MM.1S (cell line): Measurements from ENCODE around the gene CENPK.

Experiments used
- DNase-seq: peaks from one replicate; pipeline ENCODE4 v3.0.0-alpha.2; 2015
- H2AFZ ChIP-seq: fragments of 300-600 bp; sonication (generic); 2 replicates; pipeline ENCODE4 v1.6.0; 2016; ENCODE audit warnings: antibody characterized with exemption, low read length
- H3F3A ChIP-seq: fragments of 300-600 bp; sonication (generic); 2 replicates; pipeline ENCODE4 v1.6.1; 2016; ENCODE audit warnings: mild to moderate bottlenecking, antibody characterized with exemption, low read length, moderate library complexity, mixed read lengths; ENCODE audit not compliant: insufficient read depth
- H3K27ac ChIP-seq: fragments of 300-600 bp; sonication (generic); 2 replicates; pipeline ENCODE4 v1.5.1; 2016; ENCODE audit warnings: mild to moderate bottlenecking, low read length
- H3K27me3 ChIP-seq: fragments of 300-600 bp; sonication (generic); replicated peaks from 2 replicates; pipeline ENCODE4 v1.6.0; 2016; ENCODE audit warnings: low read length; ENCODE audit not compliant: insufficient read depth
- H3K36me3 ChIP-seq: fragments of 300-600 bp; sonication (generic); replicated peaks from 2 replicates; pipeline ENCODE4 v1.6.1; 2016; ENCODE audit warnings: mild to moderate bottlenecking, low read length, mixed read lengths; ENCODE audit not compliant: insufficient read depth
- H3K4me1 ChIP-seq: fragments of 300-600 bp; sonication (generic); 2 replicates; pipeline ENCODE4 v1.6.1; 2016; ENCODE audit warnings: low read length, mixed read lengths
- H3K4me2 ChIP-seq: fragments of 300-600 bp; sonication (generic); 2 replicates; pipeline ENCODE4 v1.6.0; 2016; ENCODE audit warnings: low read depth, low read length
- H3K4me3 ChIP-seq: fragments of 300-600 bp; sonication (generic); 2 replicates; pipeline ENCODE4 v1.5.1; 2016; ENCODE audit warnings: low read length, mixed read lengths
- H3K79me2 ChIP-seq: fragments of 300-600 bp; sonication (generic); 2 replicates; pipeline ENCODE4 v1.6.1; 2016; ENCODE audit warnings: mixed run types, low read length, mixed read lengths
- H3K9ac ChIP-seq: fragments of 300-600 bp; sonication (generic); 2 replicates; pipeline ENCODE4 v1.6.1; 2016; ENCODE audit warnings: low read length, mixed read lengths
- H3K9me2 ChIP-seq: fragments of 300-600 bp; sonication (generic); replicated peaks from 2 replicates; pipeline ENCODE4 v1.6.1; 2016; ENCODE audit warnings: mild to moderate bottlenecking, low read length, mixed read lengths; ENCODE audit not compliant: insufficient read depth
- H3K9me3 ChIP-seq: fragments of 300-600 bp; sonication (generic); replicated peaks from 2 replicates; pipeline ENCODE4 v1.6.1; 2016; ENCODE audit warnings: mild to moderate bottlenecking, low read length, mixed read lengths; ENCODE audit not compliant: insufficient read depth
- H4K20me1 ChIP-seq: fragments of 300-600 bp; sonication (generic); 2 replicates; pipeline ENCODE4 v1.6.1; 2016; ENCODE audit warnings: mild to moderate bottlenecking, low read length, moderate library complexity, mixed read lengths; ENCODE audit not compliant: insufficient read depth
- EZH2 ChIP-seq: fragments of 300-600 bp; sonication (generic); optimal IDR thresholded peaks from 2 replicates; pipeline ENCODE3; 2017; ENCODE audit warnings: low read depth, mild to moderate bottlenecking, antibody characterized with exemption, low read length, mixed read lengths
- EZH2phosphoT487 ChIP-seq: fragments of 300-600 bp; sonication (generic); IDR thresholded peaks from 2 replicates; pipeline ENCODE4 v1.6.1; 2018; ENCODE audit warnings: antibody characterized with exemption, low read length
- TF ChIP-seq, protein P1 (sequence below): fragments of 300-600 bp; sonication (generic); IDR thresholded peaks from 2 replicates; pipeline ENCODE4 v1.5.1; 2016; ENCODE audit warnings: antibody characterized with exemption, low read length, mixed read lengths

The CENPK gene

DNA sequence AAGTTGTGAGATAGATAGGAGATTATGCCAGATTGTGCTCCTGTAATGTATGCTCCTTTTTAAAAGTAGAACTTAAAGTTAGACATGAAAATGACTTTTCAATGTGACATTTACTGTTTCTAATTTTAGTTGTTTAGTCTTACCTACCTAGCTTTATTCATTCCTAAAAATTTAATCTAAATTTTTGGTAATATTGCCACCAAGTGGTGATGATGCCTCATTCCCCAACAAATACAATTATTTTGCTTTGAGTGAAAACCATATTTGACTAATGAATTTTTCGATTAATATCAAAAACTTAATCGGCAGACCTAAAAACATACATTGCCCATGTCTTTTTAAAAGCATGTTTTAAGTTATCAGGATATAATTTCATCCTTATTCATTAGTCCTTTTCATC lies 25.7 kb upstream of the CENPK start:
- H3K9me2 ChIP-seq: no peaks in the 10 kb centered on the region
- TF ChIP-seq EZH2: no peak
- TF ChIP-seq, protein P1, sequence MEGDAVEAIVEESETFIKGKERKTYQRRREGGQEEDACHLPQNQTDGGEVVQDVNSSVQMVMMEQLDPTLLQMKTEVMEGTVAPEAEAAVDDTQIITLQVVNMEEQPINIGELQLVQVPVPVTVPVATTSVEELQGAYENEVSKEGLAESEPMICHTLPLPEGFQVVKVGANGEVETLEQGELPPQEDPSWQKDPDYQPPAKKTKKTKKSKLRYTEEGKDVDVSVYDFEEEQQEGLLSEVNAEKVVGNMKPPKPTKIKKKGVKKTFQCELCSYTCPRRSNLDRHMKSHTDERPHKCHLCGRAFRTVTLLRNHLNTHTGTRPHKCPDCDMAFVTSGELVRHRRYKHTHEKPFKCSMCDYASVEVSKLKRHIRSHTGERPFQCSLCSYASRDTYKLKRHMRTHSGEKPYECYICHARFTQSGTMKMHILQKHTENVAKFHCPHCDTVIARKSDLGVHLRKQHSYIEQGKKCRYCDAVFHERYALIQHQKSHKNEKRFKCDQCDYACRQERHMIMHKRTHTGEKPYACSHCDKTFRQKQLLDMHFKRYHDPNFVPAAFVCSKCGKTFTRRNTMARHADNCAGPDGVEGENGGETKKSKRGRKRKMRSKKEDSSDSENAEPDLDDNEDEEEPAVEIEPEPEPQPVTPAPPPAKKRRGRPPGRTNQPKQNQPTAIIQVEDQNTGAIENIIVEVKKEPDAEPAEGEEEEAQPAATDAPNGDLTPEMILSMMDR: no peak
- TF ChIP-seq EZH2phosphoT487: no peak
- no peak overlapping the region for H3K4me2 ChIP-seq
- H3F3A ChIP-seq: no peaks in the 10 kb centered on the region
- H3K4me3 ChIP-seq: no peak overlapping the region
- H4K20me1 ChIP-seq: no peaks in the 10 kb centered on the region
- no peak overlapping the region for H2AFZ ChIP-seq
- H3K9ac ChIP-seq: no peak overlapping the region
- H3K79me2 ChIP-seq: no peaks in the 10 kb centered on the region
- no peaks in the 10 kb centered on the region for H3K9me3 ChIP-seq
- peaks cover 13% of the 10 kb centered on the region; the same call in 1 of the 2 replicates for H3K36me3 ChIP-seq
- no peak for DNase-seq
- no peaks in the 10 kb centered on the region for H3K27me3 ChIP-seq
- H3K27ac ChIP-seq: no peak overlapping the region
- no peaks in the 10 kb centered on the region for H3K4me1 ChIP-seq

GRCh38 chr5:65577141-65577540 lies 14.2 kb upstream of the CENPK start:
- no peaks in the 10 kb centered on the region for H3K9me2 ChIP-seq
- no peak overlapping the region for H3K4me2 ChIP-seq
- no peak for DNase-seq
- no peak overlapping the region for H3K27ac ChIP-seq
- H3F3A ChIP-seq: peaks cover 3% of the 10 kb centered on the region; the same call in 1 of the 2 replicates
- H3K27me3 ChIP-seq: no peaks in the 10 kb centered on the region
- H3K9ac ChIP-seq: no peak overlapping the region
- H3K4me3 ChIP-seq: no peak overlapping the region
- no peaks in the 10 kb centered on the region for H4K20me1 ChIP-seq
- no peaks in the 10 kb centered on the region for H3K4me1 ChIP-seq
- no peak overlapping the region for H2AFZ ChIP-seq
- peaks cover 9% of the 10 kb centered on the region for H3K36me3 ChIP-seq
- no peaks in the 10 kb centered on the region for H3K9me3 ChIP-seq
- peaks cover 8% of the 10 kb centered on the region; the same call in 1 of the 2 replicates for H3K79me2 ChIP-seq
- TF ChIP-seq, protein P1: no peak
- no peak for TF ChIP-seq EZH2

- Histone ChIP-seq H4K20me1 (no peaks in the 10 kb centered on the region), H3K36me3 (peaks cover 8% of the 10 kb centered on the region), H3K9me3 (no peaks in the 10 kb centered on the region), H3K27me3 (no peaks in the 10 kb centered on the region), H3K9ac (no peak overlapping the region), H3K4me2 (no peak overlapping the region), H3K27ac (no peak overlapping the region), H2AFZ (no peak overlapping the region), H3F3A (no peaks in the 10 kb centered on the region), H3K4me1 (no peaks in the 10 kb centered on the region), H3K4me3 (no peak overlapping the region), H3K79me2 (peaks cover 27% of the 10 kb centered on the region), H3K9me2 (no peaks in the 10 kb centered on the region)
- no peak for TF ChIP-seq EZH2
- TF ChIP-seq, protein P1: no peak
- TF ChIP-seq EZH2phosphoT487: no peak
- DNase-seq: no peak
Measured at GRCh38 chr5:65570598-65571226, 7.7 kb upstream of the CENPK start.
